HepG2 (cell line): ENCODE results near the gene FBXW8. TPM values are rescaled to one million over a fixed set of nuclear protein-coding genes. Genes with fewer than 3 reads are reported as not detected.

Experiments
- KLF9 ChIP-seq: IDR thresholded peaks from 2 replicates; pipeline ENCODE4 v1.6.1; 2016; ENCODE audit warnings: low read depth
- MYPOP ChIP-seq: sonication (generic); formaldehyde crosslinking; IDR thresholded peaks from 2 replicates; pipeline ENCODE4 v1.8.1; 2023; ENCODE audit warnings: mild to moderate bottlenecking, moderate library complexity, missing genetic modification reagents
- PRPF4 ChIP-seq: fragments of 200-400 bp; formaldehyde crosslinking; IDR thresholded peaks from 2 replicates; pipeline ENCODE4 v1.6.1; 2016; ENCODE audit warnings: low read length, low read depth; ENCODE audit not compliant: poor library complexity, severe bottlenecking
- SOX13 ChIP-seq, 3 experiments: fragments of 450-650 bp in 1 of 3; sonication (generic) in 1 of 3; formaldehyde crosslinking in 1 of 3; IDR thresholded peaks in 2 of 3; conservative IDR thresholded peaks in 1 of 3; 2 replicates each; pipeline versions ENCODE4 v1.5.0 to v1.6.1; 2016 to 2020; ENCODE audit warnings: antibody characterized with exemption in 1 of 3, mild to moderate bottlenecking in 1 of 3, missing compliant biosample characterization in 1 of 3, missing genetic modification reagents in 1 of 3, moderate library complexity in 1 of 3
- TAF1 ChIP-seq: sonication (generic); formaldehyde crosslinking; IDR thresholded peaks from 2 replicates; pipeline ENCODE4 v1.4.0; 2020; ENCODE audit warnings: missing genetic modification reagents
- YY1 ChIP-seq: IDR thresholded peaks from 2 replicates; pipeline ENCODE4 v1.6.1; 2011; ENCODE audit warnings: low read length, low read depth, moderate library complexity, mild to moderate bottlenecking; ENCODE audit not compliant: insufficient read depth, insufficient replicate concordance
- ZFY ChIP-seq: sonication (generic); formaldehyde crosslinking; IDR thresholded peaks from 2 replicates; pipeline ENCODE4 v1.4.0; 2020; ENCODE audit warnings: missing genetic modification reagents
- ZNF234 ChIP-seq: sonication (generic); formaldehyde crosslinking; conservative IDR thresholded peaks from 2 replicates; pipeline ENCODE4 v1.5.1; 2020; ENCODE audit warnings: mild to moderate bottlenecking, missing genetic modification reagents
- ZNF44 ChIP-seq: sonication (generic); formaldehyde crosslinking; IDR thresholded peaks from 2 replicates; pipeline ENCODE4 v1.5.1; 2020; ENCODE audit warnings: mild to moderate bottlenecking, missing genetic modification reagents
- ZNF460 ChIP-seq: sonication (generic); formaldehyde crosslinking; IDR thresholded peaks from 2 replicates; pipeline ENCODE4 v1.5.1; 2020; ENCODE audit warnings: missing genetic modification reagents, mild to moderate bottlenecking, borderline replicate concordance
- ZNF646 ChIP-seq: sonication (generic); formaldehyde crosslinking; IDR thresholded peaks from 2 replicates; pipeline ENCODE4 v1.9.0; 2021; ENCODE audit warnings: mild to moderate bottlenecking, missing genetic modification reagents
- ZNF792 ChIP-seq: IDR thresholded peaks from 2 replicates; pipeline ENCODE4 v1.6.1; 2016
- ZSCAN12 ChIP-seq: sonication (generic); formaldehyde crosslinking; IDR thresholded peaks from 2 replicates; pipeline ENCODE4 v1.9.0; 2021; ENCODE audit warnings: mild to moderate bottlenecking, missing genetic modification reagents
- ZSCAN9 ChIP-seq: IDR thresholded peaks from 2 replicates; pipeline ENCODE4 v1.6.1; 2016; ENCODE audit warnings: borderline replicate concordance
- polyA plus RNA-seq, 8 experiments: library from polyadenylated mRNA; depleted of rRNA in 3 of 8; stranded (reverse) in 7 of 8; unstranded in 1 of 8; fragments of >200 nt; fragmentation: Illumina TruSeq in 4 of 8; extraction: Trizol in 4 of 8; gene quantifications; 2 replicates each; pipeline versions ENCODE4 v1.2.1 to v1.2.3, GENCODE V29; 2011 to 2016; ENCODE audit warnings: low read depth in 4 of 8, missing spikeins in 1 of 8, mixed read lengths in 1 of 8; ENCODE audit not compliant: insufficient read depth in 1 of 8
- total RNA-seq, 5 experiments: library from RNA; depleted of rRNA; stranded (reverse); fragments of >200 nt; fragmentation: Illumina TruSeq; extraction: Trizol; gene quantifications; 2 replicates each; pipeline ENCODE4 v1.2.3, GENCODE V29; 2016; ENCODE audit warnings: low read depth in 1 of 5
- TF ChIP-seq, protein P1 (sequence below): IDR thresholded peaks from 2 replicates; pipeline ENCODE4 v1.6.1; 2012; ENCODE audit warnings: inconsistent platforms
- TF ChIP-seq, protein P2 (sequence below): sonication (generic); formaldehyde crosslinking; IDR thresholded peaks from 2 replicates; pipeline ENCODE4 v1.4.0; 2020; ENCODE audit warnings: missing genetic modification reagents

FBXW8 gene
- total and polyA plus RNA-seq, 2 of the 13 experiments (the other 11 are each of a cell fraction or from before 2014, with no cell fraction given): 5.1 to 5.9 TPM

- TF ChIP-seq MYPOP (no peak), ZSCAN12 (CRISPR knock-in tag) (no peak), SOX13 (IDR thresholded peaks at IDR 0.05) (no peak), SOX13 (CRISPR knock-in tag; conservative IDR thresholded peaks at IDR 0.05 in 1 of 2, IDR thresholded peaks at IDR 0.05 in 1 of 2) (peak in 1 of 2 experiments; percentile 32; a peak in 1 of 4 replicates), TAF1 (CRISPR knock-in tag) (no peak), KLF9 (CRISPR knock-in tag) (no peak), ZNF234 (CRISPR knock-in tag) (no peak), YY1 (peak; percentile 43), PRPF4 (no peak), ZFY (CRISPR knock-in tag) (peak; percentile 43), ZSCAN9 (CRISPR knock-in tag) (no peak), ZNF44 (no peak), ZNF460 (no peak), ZNF646 (CRISPR knock-in tag) (no peak), ZNF792 (no peak)
- TF ChIP-seq, protein P1, sequence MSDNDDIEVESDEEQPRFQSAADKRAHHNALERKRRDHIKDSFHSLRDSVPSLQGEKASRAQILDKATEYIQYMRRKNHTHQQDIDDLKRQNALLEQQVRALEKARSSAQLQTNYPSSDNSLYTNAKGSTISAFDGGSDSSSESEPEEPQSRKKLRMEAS: peak; percentile 35; the same call in 1 of the 2 replicates
- TF ChIP-seq, protein P2, sequence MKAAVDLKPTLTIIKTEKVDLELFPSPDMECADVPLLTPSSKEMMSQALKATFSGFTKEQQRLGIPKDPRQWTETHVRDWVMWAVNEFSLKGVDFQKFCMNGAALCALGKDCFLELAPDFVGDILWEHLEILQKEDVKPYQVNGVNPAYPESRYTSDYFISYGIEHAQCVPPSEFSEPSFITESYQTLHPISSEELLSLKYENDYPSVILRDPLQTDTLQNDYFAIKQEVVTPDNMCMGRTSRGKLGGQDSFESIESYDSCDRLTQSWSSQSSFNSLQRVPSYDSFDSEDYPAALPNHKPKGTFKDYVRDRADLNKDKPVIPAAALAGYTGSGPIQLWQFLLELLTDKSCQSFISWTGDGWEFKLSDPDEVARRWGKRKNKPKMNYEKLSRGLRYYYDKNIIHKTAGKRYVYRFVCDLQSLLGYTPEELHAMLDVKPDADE (CRISPR knock-in tag): no peak
These were observed 114.9 kb downstream of the FBXW8 start (continued) for GRCh38 chr12:117025481-117026151.
